K562 (cell line): ENCODE data around the gene GASK1B. TPM values are rescaled to one million over a fixed set of nuclear protein-coding genes. Genes with fewer than 3 reads are reported as not detected.

Experiments
- ATAC-seq: fragments of 200-7000 bp; cut with Tn5 transposase; 3 replicates; pipeline ENCODE4 v1.9.1; 2020; ENCODE audit warnings: moderate library complexity
- BruUV-seq: library from RNA; stranded (reverse); fragments of 400-500 nt; replicated peaks from 2 replicates; lab custom pipeline; 2021; lab: Mats Ljungman, UMichigan
- CTCF ChIA-PET: fragments of 300-600 bp; formaldehyde crosslinking; extraction: SDS; loops from one replicate; lab custom pipeline; 2021; ENCODE audit warnings: low intra/inter-chr PET ratio; lab: Yijun Ruan, JAX
- POLR2A ChIA-PET: fragments of 300-600, 350-650 bp; sonication (Branson Sonifier 250); formaldehyde crosslinking; extraction: SDS; loops from one replicate; lab custom pipeline; 2021; ENCODE audit warnings: antibody characterized with exemption, inconsistent platforms; lab: Yijun Ruan, JAX
- DNase-seq, 4 experiments: peaks; one replicate each; pipeline versions ENCODE4 v3.0.0 to v3.0.0-alpha.2; 2011 to 2018; ENCODE audit warnings: low spot score in 3 of 4, mixed read lengths in 3 of 4; ENCODE audit errors: extremely low read depth in 1 of 4
- FAIRE-seq: peaks from 2 replicates; lab custom pipeline; 2011; peaks lifted over from hg19 to GRCh38; lab: Jason Lieb, UNC
- H2AFZ ChIP-seq: 2 replicates; pipeline ENCODE4 v1.6.0; 2011; ENCODE audit warnings: low read depth, low read length, control low read depth, inconsistent platforms
- H3K27ac ChIP-seq: fragments of 200-600 bp; 3 replicates; pipeline ENCODE4 v1.8.0; 2011; ENCODE audit warnings: low read depth, mild to moderate bottlenecking, control low read depth, inconsistent platforms, low read length, moderate library complexity, mixed read lengths; ENCODE audit errors: extremely low read depth
- H3K27me3 ChIP-seq, 2 experiments: fragments of 300-600 bp in 1 of 2; 2 replicates in 1 of 2; 3 replicates in 1 of 2; pipeline versions ENCODE4 v1.6.0 to v1.8.0; 2011; ENCODE audit warnings: inconsistent platforms in 2 of 2, low read length in 2 of 2, mild to moderate bottlenecking in 1 of 2, mixed read lengths in 1 of 2, moderate library complexity in 1 of 2; ENCODE audit not compliant: control insufficient read depth in 2 of 2, insufficient read depth in 2 of 2
- H3K36me3 ChIP-seq: fragments of 300-600 bp; 3 replicates; pipeline ENCODE4 v1.8.0; 2011; ENCODE audit warnings: mild to moderate bottlenecking, low read length, inconsistent platforms; ENCODE audit not compliant: control insufficient read depth, insufficient read depth
- H3K4me1 ChIP-seq, 2 experiments: fragments of 200-600 bp in 1 of 2; replicated peaks in 1 of 2; 2 replicates in 1 of 2; 3 replicates in 1 of 2; pipeline versions ENCODE4 v1.5.1 to v1.8.0; 2011; ENCODE audit warnings: inconsistent platforms in 2 of 2, low read length in 2 of 2, mild to moderate bottlenecking in 1 of 2, mixed read lengths in 1 of 2, moderate library complexity in 1 of 2; ENCODE audit not compliant: control insufficient read depth in 2 of 2, insufficient read depth in 2 of 2
- H3K4me2 ChIP-seq: 2 replicates; pipeline ENCODE4 v1.6.1; 2011; ENCODE audit warnings: low read length, control low read depth, inconsistent platforms, mixed read lengths; ENCODE audit not compliant: insufficient read depth
- H3K4me3 ChIP-seq: fragments of 200-600 bp; sonication (generic), shearing (Covaris generic); 2 replicates; pipeline ENCODE4 v1.5.1; 2016; ENCODE audit warnings: control low read depth, inconsistent platforms
- H3K79me2 ChIP-seq: fragments of 200-600 bp; 3 replicates; pipeline ENCODE4 v1.8.0; 2011; ENCODE audit warnings: low read length, inconsistent platforms; ENCODE audit not compliant: control insufficient read depth, insufficient read depth
- H3K9ac ChIP-seq, 2 experiments: 2 replicates each; pipeline versions ENCODE4 v1.6.0 to v1.6.1; 2011; ENCODE audit warnings: low read depth in 2 of 2, low read length in 2 of 2, control low read depth in 1 of 2, inconsistent platforms in 1 of 2, mild to moderate bottlenecking in 1 of 2, mixed read lengths in 1 of 2; ENCODE audit not compliant: insufficient read depth in 1 of 2
- H3K9me1 ChIP-seq: one replicate; pipeline ENCODE4 v1.6.0; 2011; ENCODE audit warnings: inconsistent platforms, mild to moderate bottlenecking, low read length, moderate library complexity; ENCODE audit not compliant: control insufficient read depth, insufficient read depth
- H3K9me3 ChIP-seq: replicated peaks from 2 replicates; pipeline ENCODE4 v1.5.1; 2011; ENCODE audit warnings: low read depth, low read length, inconsistent platforms; ENCODE audit not compliant: control insufficient read depth, insufficient read depth
- H4K20me1 ChIP-seq: replicated peaks from 2 replicates; pipeline ENCODE4 v1.6.1; 2011; ENCODE audit warnings: low read length, inconsistent platforms, mixed read lengths; ENCODE audit not compliant: control insufficient read depth, insufficient read depth
- HNRNPL ChIP-seq: fragments of 200-400 bp; formaldehyde crosslinking; IDR thresholded peaks from 2 replicates; pipeline ENCODE4 v1.6.1; 2017; ENCODE audit warnings: low read depth, mild to moderate bottlenecking, low read length
- PTRF ChIP-seq: fragments of 450-650 bp; IDR thresholded peaks from 2 replicates; pipeline ENCODE4 v1.6.1; 2016; ENCODE audit warnings: mild to moderate bottlenecking, missing genetic modification characterization, missing compliant biosample characterization
- RHOXF2B ChIP-seq: fragments of 250-450 bp; sonication (Bioruptor Pico); conservative IDR thresholded peaks from 2 replicates; pipeline ENCODE4 v1.5.1; 2021
- ZNF277 ChIP-seq: fragments of 250-450 bp; sonication (Bioruptor Pico); IDR thresholded peaks from 2 replicates; pipeline ENCODE4 v1.8.0; 2022; ENCODE audit warnings: inconsistent platforms, mild to moderate bottlenecking, moderate library complexity, borderline replicate concordance
- WGBS: fragments of 100-300 bp; shearing (Covaris generic); methylation state at CpG from one replicate; pipeline ENCODE4 v1.1.6; 2016; ENCODE audit warnings: low coverage, mixed read lengths; ENCODE audit not compliant: insufficient coverage; ENCODE audit errors: missing lambda C conversion rate; 5-methylcytosine and 5-hydroxymethylcytosine counted together
- in situ Hi-C: fragments of 300-500 bp; cut with MboI; formaldehyde crosslinking; loops from 4 replicates; pipeline ENCODE4 v1.15.0; 2018; ENCODE audit warnings: inconsistent platforms, mixed read lengths
- intact Hi-C: fragments of 100-400 bp; cut with micrococcal nuclease; formaldehyde crosslinking; loops from 2 replicates; pipeline ENCODE4 v1.14.2; 2022
- polyA plus RNA-seq, 8 experiments: library from polyadenylated mRNA; depleted of rRNA in 4 of 8; stranded (reverse) in 5 of 8; unstranded in 3 of 8; fragments of >200 nt; fragmentation: Nextera tagmentation in 2 of 8; fragmentation: Illumina TruSeq in 1 of 8; extraction: Ambion mirVana in 2 of 8; extraction: Trizol in 1 of 8; gene quantifications; 2 replicates each; pipeline versions ENCODE4 v1.2.1 to v1.2.3, GENCODE V29; 2011 to 2014; ENCODE audit warnings: inconsistent platforms in 1 of 8, missing spikeins in 1 of 8
- total RNA-seq, 7 experiments: library from RNA; depleted of rRNA in 6 of 7; stranded (reverse); fragments of >200 nt in 6 of 7; fragmentation: Illumina TruSeq in 2 of 7; extraction: Trizol in 2 of 7; gene quantifications; 2 replicates each; pipeline versions ENCODE4 v1.2.1 to v1.2.3, GENCODE V29; 2011 to 2021; ENCODE audit warnings: low replicate concordance in 1 of 7
- TF ChIP-seq, protein P1 (sequence below): fragments of 450-650 bp; IDR thresholded peaks from 2 replicates; pipeline ENCODE4 v1.6.1; 2018; ENCODE audit not compliant: partially characterized antibody

Gene GASK1B
- total and polyA plus RNA-seq, 9 of the 15 experiments (the other 6 are each of a cell fraction or from before 2014, with no cell fraction given), result 0.13 to 1.2 (median 0.61) TPM

DNA sequence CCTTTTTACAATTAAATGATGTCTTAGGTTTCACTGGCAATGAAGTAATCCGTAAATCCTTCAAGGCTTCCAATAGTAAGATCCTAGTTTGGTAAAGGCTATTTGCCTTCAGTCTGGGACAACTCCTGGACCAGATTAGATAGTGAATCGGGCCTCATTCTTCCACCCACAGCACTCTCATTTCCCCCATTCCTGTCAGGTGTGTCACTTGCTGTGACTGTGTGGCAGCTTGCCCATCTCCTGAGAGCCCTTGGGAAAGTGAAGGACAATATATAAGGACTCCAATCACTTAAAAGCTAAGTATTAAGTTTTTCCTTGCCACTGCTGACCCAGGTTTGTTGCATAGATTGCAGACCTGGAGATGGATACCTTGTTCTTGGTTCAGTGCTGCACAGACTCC lies 3.3 kb upstream of the GASK1B start:
- TF ChIP-seq HNRNPL, result no peak
- no peak for TF ChIP-seq RHOXF2B (CRISPR knock-in tag)
- TF ChIP-seq ZNF277 (CRISPR knock-in tag), result no peak
- TF ChIP-seq PTRF (tag), result no peak
- TF ChIP-seq, protein P1, sequence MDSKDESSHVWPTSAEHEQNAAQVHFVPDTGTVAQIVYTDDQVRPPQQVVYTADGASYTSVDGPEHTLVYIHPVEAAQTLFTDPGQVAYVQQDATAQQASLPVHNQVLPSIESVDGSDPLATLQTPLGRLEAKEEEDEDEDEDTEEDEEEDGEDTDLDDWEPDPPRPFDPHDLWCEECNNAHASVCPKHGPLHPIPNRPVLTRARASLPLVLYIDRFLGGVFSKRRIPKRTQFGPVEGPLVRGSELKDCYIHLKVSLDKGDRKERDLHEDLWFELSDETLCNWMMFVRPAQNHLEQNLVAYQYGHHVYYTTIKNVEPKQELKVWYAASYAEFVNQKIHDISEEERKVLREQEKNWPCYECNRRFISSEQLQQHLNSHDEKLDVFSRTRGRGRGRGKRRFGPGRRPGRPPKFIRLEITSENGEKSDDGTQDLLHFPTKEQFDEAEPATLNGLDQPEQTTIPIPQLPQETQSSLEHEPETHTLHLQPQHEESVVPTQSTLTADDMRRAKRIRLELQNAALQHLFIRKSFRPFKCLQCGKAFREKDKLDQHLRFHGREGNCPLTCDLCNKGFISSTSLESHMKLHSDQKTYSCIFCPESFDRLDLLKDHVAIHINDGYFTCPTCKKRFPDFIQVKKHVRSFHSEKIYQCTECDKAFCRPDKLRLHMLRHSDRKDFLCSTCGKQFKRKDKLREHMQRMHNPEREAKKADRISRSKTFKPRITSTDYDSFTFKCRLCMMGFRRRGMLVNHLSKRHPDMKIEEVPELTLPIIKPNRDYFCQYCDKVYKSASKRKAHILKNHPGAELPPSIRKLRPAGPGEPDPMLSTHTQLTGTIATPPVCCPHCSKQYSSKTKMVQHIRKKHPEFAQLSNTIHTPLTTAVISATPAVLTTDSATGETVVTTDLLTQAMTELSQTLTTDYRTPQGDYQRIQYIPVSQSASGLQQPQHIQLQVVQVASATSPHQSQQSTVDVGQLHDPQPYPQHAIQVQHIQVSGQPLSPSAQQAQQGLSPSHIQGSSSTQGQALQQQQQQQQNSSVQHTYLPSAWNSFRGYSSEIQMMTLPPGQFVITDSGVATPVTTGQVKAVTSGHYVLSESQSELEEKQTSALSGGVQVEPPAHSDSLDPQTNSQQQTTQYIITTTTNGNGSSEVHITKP, result no peak
- no peak for DNase-seq
- no peaks in the 10 kb centered on the region for H3K27me3 ChIP-seq
- in situ Hi-C loops (no loop called here), intact Hi-C loops (no loop called here)
- no peak overlapping the region for H2AFZ ChIP-seq
- H3K36me3 ChIP-seq, result no peaks in the 10 kb centered on the region
- no peak overlapping the region for H3K9ac ChIP-seq
- H3K27ac ChIP-seq, result no peak overlapping the region
- ATAC-seq, result no peak
- no peak for FAIRE-seq
- H3K4me2 ChIP-seq, result no peak overlapping the region
- no peaks in the 10 kb centered on the region for H3K9me1 ChIP-seq
- no peaks in the 10 kb centered on the region for H4K20me1 ChIP-seq
- H3K9me3 ChIP-seq, result no peaks in the 10 kb centered on the region
- CTCF ChIA-PET, result no interaction called here
- no TSS peak for BruUV-seq
- 5% methylated on average over 2 of the region's 2 CpGs for WGBS
- H3K4me1 ChIP-seq, result peaks cover 0 to 5% of the 10 kb centered on the region in 2 experiments; a peak in 3 of 5 replicates
- no peaks in the 10 kb centered on the region for H3K79me2 ChIP-seq
- no peak overlapping the region for H3K4me3 ChIP-seq
- POLR2A ChIA-PET, result no interaction called here
